ENCODE data around the gene PCK2. TPM values are rescaled to one million over a fixed set of nuclear protein-coding genes. Genes with fewer than 3 reads are reported as not detected.

PCK2 gene
- total and polyA plus RNA-seq, 2 of the 13 experiments (the other 11 are each of a cell fraction or from before 2014, with no cell fraction given): 129 to 272 TPM

- TF ChIP-seq ZFY (CRISPR knock-in tag; IDR thresholded peaks at IDR 0.05): peak; percentile 96
- TF ChIP-seq ZFP37 (CRISPR knock-in tag; IDR thresholded peaks at IDR 0.05; ENCODE audit: borderline replicate concordance): no peak
- TF ChIP-seq EZH2 (conservative IDR thresholded peaks at IDR 0.05; ENCODE audit: low read depth, low read length): peak; percentile 34
- TF ChIP-seq ELF3 (CRISPR knock-in tag; IDR thresholded peaks at IDR 0.05): 0 out of 2 replicates have a peak, but pooled peaks have one; percentile 12
- no peak for TF ChIP-seq ZNF530 (CRISPR knock-in tag; IDR thresholded peaks at IDR 0.05; ENCODE audit: low read depth)
- 0 out of 2 replicates have a peak, but pooled peaks have one; percentile 43 for TF ChIP-seq NFYB (CRISPR knock-in tag; IDR thresholded peaks at IDR 0.05)
- TF ChIP-seq ZBTB1 (CRISPR knock-in tag; IDR thresholded peaks at IDR 0.05; ENCODE audit: borderline replicate concordance): 0 out of 2 replicates have a peak, but pooled peaks have one; percentile 46
- peak; percentile 77; the same call in 1 of the 2 replicates for TF ChIP-seq SMAD3 (CRISPR knock-in tag; IDR thresholded peaks at IDR 0.05)
- peak; percentile 91 for TF ChIP-seq CREB3 (CRISPR knock-in tag; IDR thresholded peaks at IDR 0.05)
- peak; percentile 94; the same call in 1 of the 2 replicates for TF ChIP-seq RNF2 (conservative IDR thresholded peaks at IDR 0.05; ENCODE audit: low read depth)
- TF ChIP-seq KMT2B (CRISPR knock-in tag; IDR thresholded peaks at IDR 0.05): peak; percentile 72
- TF ChIP-seq ZNF280B (CRISPR knock-in tag; IDR thresholded peaks at IDR 0.05; ENCODE audit: borderline replicate concordance): peak; percentile 54; the same call in 1 of the 2 replicates
- TF ChIP-seq MEIS2 (CRISPR knock-in tag; IDR thresholded peaks at IDR 0.05): peak; percentile 8
- TF ChIP-seq KLF15 (CRISPR knock-in tag; IDR thresholded peaks at IDR 0.05; ENCODE audit: borderline replicate concordance): peak; percentile 63; the same call in 1 of the 2 replicates
- TF ChIP-seq ZNF570 (CRISPR knock-in tag; IDR thresholded peaks at IDR 0.05; ENCODE audit: borderline replicate concordance): no peak; the same call in 1 of the 2 replicates
- TF ChIP-seq ZNF503 (CRISPR knock-in tag; IDR thresholded peaks at IDR 0.05): peak; percentile 64; the same call in 1 of the 2 replicates
- 0 out of 2 replicates have a peak, but pooled peaks have one; percentile 20 for TF ChIP-seq ZNF607 (CRISPR knock-in tag; IDR thresholded peaks at IDR 0.05; ENCODE audit: borderline replicate concordance)
- peak; percentile 62 for TF ChIP-seq ZNF883 (CRISPR knock-in tag; IDR thresholded peaks at IDR 0.05; ENCODE audit: not compliant biosample characterization)
- TF ChIP-seq, protein P1, sequence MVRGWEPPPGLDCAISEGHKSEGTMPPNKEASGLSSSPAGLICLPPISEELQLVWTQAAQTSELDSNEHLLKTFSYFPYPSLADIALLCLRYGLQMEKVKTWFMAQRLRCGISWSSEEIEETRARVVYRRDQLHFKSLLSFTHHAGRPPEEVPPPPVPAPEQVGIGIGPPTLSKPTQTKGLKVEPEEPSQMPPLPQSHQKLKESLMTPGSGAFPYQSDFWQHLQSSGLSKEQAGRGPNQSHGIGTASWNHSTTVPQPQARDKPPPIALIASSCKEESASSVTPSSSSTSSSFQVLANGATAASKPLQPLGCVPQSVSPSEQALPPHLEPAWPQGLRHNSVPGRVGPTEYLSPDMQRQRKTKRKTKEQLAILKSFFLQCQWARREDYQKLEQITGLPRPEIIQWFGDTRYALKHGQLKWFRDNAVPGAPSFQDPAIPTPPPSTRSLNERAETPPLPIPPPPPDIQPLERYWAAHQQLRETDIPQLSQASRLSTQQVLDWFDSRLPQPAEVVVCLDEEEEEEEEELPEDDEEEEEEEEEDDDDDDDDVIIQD (CRISPR knock-in tag; IDR thresholded peaks at IDR 0.05; ENCODE audit: low read depth): peak; percentile 7; the same call in 1 of the 2 replicates
- TF ChIP-seq HHEX (CRISPR knock-in tag; IDR thresholded peaks at IDR 0.05): no peak
- peak; percentile 89; the same call in 1 of the 2 replicates for TF ChIP-seq AHR (CRISPR knock-in tag; IDR thresholded peaks at IDR 0.05)
- TF ChIP-seq ZBTB14 (CRISPR knock-in tag; IDR thresholded peaks at IDR 0.05): peak; percentile 82
Measured at GRCh38 chr14:24080888-24081738, 13.0 kb upstream of the PCK2 start (continued).
